ENCODE results near the gene RPL10A.

The RPL10A gene

GRCh38 chr6:35485402-35485877, 17.2 kb downstream of the RPL10A start:
- TF ChIP-seq CTCF (IDR thresholded peaks at IDR 0.05; ENCODE audit: low read depth, low read length), result no peak
- Histone ChIP-seq H3K4me1 (peaks cover 9% of the 10 kb centered on the region), H3K4me3 (ENCODE audit: low read depth, low read length) (no peak overlapping the region), H3K9me3 (no peaks in the 10 kb centered on the region), H3K27me3 (no peaks in the 10 kb centered on the region), H3K36me3 (no peaks in the 10 kb centered on the region)
- DNase-seq, result no peak

- H3K27me3 ChIP-seq, result no peaks in the 10 kb centered on the region
- no peak for DNase-seq
- H3K9me3 ChIP-seq, result no peaks in the 10 kb centered on the region
- no peak overlapping the region for H3K4me3 ChIP-seq (ENCODE audit: low read depth, low read length)
- no peaks in the 10 kb centered on the region for H3K36me3 ChIP-seq
- peaks cover 17% of the 10 kb centered on the region for H3K4me1 ChIP-seq
- TF ChIP-seq CTCF (IDR thresholded peaks at IDR 0.05; ENCODE audit: low read depth, low read length), result no peak
Measured at GRCh38 chr6:35486005-35486925, 18.1 kb downstream of the RPL10A start.

- no peak for DNase-seq
- no peak for TF ChIP-seq CTCF (IDR thresholded peaks at IDR 0.05; ENCODE audit: low read depth, low read length)
- H3K4me3 ChIP-seq (ENCODE audit: low read depth, low read length), result no peak overlapping the region
- H3K4me1 ChIP-seq, result peaks cover 34% of the 10 kb centered on the region
- no peaks in the 10 kb centered on the region for H3K9me3 ChIP-seq
- H3K36me3 ChIP-seq, result no peaks in the 10 kb centered on the region
- no peaks in the 10 kb centered on the region for H3K27me3 ChIP-seq
Measured at GRCh38 chr6:35487658-35488516, 19.7 kb downstream of the RPL10A start.

GRCh38 chr6:35488517-35488862, 20.3 kb downstream of the RPL10A start:
- no peak for DNase-seq
- no peak overlapping the region for H3K4me3 ChIP-seq (ENCODE audit: low read depth, low read length)

GRCh38 chr6:35489066-35489465, 20.9 kb downstream of the RPL10A start:
- H3K36me3 ChIP-seq, result no peaks in the 10 kb centered on the region
- peaks cover 40% of the 10 kb centered on the region for H3K4me1 ChIP-seq
- TF ChIP-seq CTCF (IDR thresholded peaks at IDR 0.05; ENCODE audit: low read depth, low read length), result no peak
- DNase-seq, result no peak
- no peaks in the 10 kb centered on the region for H3K27me3 ChIP-seq
- H3K9me3 ChIP-seq, result no peaks in the 10 kb centered on the region
- no peak overlapping the region for H3K4me3 ChIP-seq (ENCODE audit: low read depth, low read length)

More at GRCh38 chr6:35488517-35488862, 20.3 kb downstream of the RPL10A start:
- no peaks in the 10 kb centered on the region for H3K36me3 ChIP-seq
- no peak for TF ChIP-seq CTCF (IDR thresholded peaks at IDR 0.05; ENCODE audit: low read depth, low read length)
- no peaks in the 10 kb centered on the region for H3K9me3 ChIP-seq
- H3K27me3 ChIP-seq, result no peaks in the 10 kb centered on the region
- H3K4me1 ChIP-seq, result peaks cover 37% of the 10 kb centered on the region
